Stimulated activated CD8-positive, alpha-beta memory T cell treated with anti-CD3 and anti-CD28 coated beads, Interleukin-15, amount 100 ng/mL, for 1 hour (primary cell): ENCODE results near the gene TRMT1.

Source experiments
- DNase-seq: peaks from one replicate; pipeline ENCODE4 v3.0.0-alpha.2; 2020; ENCODE audit warnings: low read depth

Gene TRMT1

GRCh38 chr19:13090511-13091231, 25.9 kb downstream of the TRMT1 start:
- no peak for DNase-seq

GRCh38 chr19:13089857-13090507, 26.6 kb downstream of the TRMT1 start:
- no peak for DNase-seq

DNA sequence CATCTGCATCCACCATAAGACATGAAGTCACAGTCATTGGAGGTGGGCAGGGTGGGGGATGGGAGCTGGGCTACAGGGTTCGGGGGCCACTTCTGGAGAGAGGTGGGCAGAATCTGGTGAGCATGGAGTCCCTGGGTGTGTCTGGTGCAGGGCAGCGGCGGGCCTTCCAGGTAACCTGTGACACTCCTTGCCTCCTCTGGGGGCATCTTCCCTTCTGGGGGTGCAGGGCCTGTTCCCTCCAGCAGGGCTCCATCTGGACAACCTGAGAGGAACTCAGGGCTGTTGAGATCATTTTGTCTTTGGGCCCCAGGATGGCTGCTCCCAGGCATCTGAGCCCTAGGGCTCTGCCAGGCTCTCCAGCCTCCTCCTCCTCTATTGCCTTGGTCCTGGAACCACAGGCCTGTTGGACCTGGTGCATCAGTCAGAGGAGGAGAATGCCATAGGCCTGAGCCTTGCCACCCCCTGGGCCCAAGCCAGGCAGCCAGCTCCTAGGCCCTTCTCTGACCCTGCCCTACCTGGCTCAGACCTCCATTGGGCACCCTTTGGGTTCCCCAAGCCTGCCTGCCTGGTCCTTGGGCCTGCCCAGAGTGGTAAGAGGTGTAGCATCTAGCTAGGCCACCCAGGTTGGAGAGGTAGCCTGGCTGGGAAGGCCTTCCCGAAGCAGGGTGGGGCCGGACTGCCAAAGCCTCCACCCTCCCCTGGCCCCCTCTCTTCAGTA, 27.2 kb downstream of the TRMT1 start:
- no peak for DNase-seq

- DNase-seq = no peak
Observed at GRCh38 chr19:13087795-13088537, 28.6 kb downstream of the TRMT1 start.

DNA sequence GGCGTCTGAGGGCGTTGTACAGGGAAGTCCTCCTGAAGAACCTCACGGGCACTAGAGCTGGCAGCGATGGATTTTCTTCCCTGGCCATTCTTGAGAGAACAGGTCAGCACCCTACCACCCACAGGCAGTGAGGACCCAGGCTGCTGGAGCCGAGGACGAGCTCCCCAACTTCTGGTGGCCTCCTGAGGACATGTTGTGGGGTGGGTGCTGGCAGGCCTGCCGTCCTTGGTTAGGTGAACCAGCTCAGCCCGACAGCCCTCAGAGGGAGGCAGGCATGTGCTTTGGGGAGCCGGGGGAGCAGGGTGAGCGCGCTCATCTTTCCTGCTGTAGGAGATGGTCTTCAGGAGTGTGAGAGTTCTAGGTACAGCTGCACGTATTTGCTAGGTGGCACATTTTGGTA, 29.2 kb downstream of the TRMT1 start:
- no peak for DNase-seq

GRCh38 chr19:13086341-13086740, 30.2 kb downstream of the TRMT1 start:
- DNase-seq = no peak

DNA sequence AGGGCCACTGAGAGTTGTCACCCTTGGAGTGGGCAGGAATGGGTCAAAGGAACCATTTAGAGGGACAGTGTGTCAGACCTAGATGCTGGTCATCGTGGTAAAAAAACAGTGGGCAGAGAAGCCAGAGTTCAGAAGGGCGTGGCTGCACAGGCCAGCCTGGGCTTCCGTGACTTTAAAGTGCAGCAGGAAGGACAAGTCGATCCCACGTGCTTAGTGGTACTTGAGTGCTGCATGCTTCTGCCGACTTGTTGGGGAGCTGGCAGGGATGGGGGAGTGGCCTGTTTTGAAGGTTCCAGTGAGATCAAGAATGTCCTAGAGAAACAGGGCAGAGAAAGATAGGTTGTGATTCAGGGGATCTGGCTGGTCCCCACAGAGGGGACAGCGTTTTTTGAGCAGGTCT, 30.9 kb downstream of the TRMT1 start:
- no peak for DNase-seq

GRCh38 chr19:13083627-13084026, 32.9 kb downstream of the TRMT1 start:
- DNase-seq = no peak

GRCh38 chr19:13083008-13083404, 33.5 kb downstream of the TRMT1 start:
- no peak for DNase-seq

GRCh38 chr19:13082192-13083007, 34.1 kb downstream of the TRMT1 start:
- no peak for DNase-seq

- DNase-seq = no peak
Observed at GRCh38 chr19:13079542-13079986, 37.0 kb downstream of the TRMT1 start.

GRCh38 chr19:13078897-13079541, 37.5 kb downstream of the TRMT1 start:
- DNase-seq = no peak

DNA sequence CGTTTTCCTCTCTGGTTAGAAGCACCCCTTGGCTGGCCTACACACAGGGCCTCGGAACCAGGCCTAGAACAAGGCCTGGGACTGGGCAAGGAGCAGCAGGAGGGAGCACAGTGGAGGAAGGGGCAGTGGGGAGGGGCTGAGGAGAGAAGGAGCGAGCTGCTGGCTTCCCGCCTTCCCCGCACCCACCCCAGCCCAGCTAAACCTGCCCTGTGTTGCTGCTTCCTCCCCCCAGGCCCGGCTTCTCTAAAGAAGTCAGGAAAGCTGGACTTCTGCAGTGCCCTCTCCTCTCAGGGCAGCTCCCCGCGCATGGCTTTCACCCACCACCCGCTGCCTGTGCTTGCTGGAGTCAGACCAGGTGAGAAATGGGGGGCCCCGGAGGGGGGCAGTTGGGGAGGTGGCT, 38.2 kb downstream of the TRMT1 start:
- DNase-seq = no peak

GRCh38 chr19:13077240-13077639, 39.3 kb downstream of the TRMT1 start:
- DNase-seq = no peak

DNA sequence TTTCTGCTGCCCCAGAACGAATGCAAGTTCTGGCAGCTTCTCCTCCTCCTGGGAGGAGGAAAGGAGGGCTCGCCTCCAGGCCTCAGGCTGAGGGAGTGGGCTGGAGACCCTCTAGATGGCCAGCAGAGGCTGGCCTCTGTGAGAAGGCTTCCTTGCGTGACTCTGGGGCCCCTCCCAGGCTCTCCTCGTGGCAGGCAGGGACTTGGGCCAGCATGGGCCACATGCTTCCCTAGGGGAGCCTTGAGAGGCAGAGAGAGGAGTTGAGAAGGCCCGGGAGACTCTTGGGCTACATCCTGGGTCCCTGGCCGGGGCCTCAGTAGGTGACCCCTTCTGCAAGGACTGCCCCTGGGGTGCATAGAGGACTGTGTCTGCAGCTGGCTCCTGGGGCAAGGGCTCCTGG, 39.8 kb downstream of the TRMT1 start:
- DNase-seq = no peak

DNA sequence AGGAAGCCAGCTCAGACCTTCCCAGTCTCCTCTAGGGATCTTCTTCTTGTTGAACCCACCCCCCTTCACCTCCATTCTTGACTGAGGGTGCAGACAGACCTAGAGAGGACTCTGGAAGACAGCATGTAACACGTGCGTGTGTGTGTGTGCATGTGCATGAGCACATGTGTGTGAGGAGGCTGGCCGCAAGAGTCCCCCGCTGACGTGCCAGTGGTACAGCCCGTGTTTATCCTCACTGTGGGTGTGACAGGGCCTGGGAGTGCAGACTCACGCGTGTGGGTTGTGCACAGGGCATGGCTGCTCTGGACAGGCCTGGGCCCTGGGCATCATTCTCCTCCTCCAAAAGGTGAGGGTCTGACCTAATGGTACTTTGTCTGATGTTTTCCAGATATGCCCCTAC, 40.2 kb downstream of the TRMT1 start:
- DNase-seq = no peak

DNA sequence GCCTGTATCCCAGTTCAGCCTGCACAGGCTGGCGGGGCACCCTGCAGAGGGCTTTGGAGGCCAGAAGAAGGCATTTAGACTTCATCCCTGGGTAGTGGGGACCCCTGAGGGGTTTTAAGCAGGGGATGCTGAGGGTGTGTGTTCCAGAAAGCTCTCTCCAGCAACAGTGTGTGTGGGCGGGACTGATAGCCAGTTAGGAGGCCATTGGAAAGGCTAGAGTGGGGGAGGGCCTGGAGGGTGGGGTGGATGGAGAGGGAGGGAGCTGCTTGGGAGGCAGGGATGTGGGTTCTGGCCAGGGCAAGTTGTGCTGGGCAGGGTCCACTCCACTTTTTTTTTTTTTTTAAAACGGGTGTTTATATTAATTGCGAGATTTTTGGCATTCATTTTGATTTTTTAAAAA, 42.2 kb downstream of the TRMT1 start:
- no peak for DNase-seq

DNA sequence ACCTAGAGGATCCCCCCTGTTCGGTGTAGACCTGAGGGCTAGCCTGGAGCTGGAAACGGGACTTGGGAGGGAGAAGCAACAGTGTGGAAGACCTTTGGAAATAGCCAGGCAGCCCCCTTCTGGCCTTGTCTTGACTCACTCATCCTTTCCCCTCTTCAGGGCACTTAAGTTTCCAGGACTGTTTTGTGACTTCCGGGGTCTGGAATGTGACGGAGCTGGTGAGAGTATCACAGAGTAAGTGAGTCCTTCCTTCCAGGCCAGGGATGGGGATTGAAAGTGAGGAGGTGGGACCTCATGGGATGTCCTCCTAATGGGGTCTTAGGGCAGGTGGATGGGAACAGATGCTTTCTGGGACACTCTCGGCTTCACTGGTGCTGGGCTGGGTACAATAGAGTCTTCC, 43.3 kb downstream of the TRMT1 start:
- DNase-seq = no peak

GRCh38 chr19:13072188-13072908, 44.2 kb downstream of the TRMT1 start:
- DNase-seq = no peak

GRCh38 chr19:13071444-13072187, 44.9 kb downstream of the TRMT1 start:
- no peak for DNase-seq
